Activated B cell treated with CpG ODN at 0.5 μM for 24 hours (primary cell): Measurements from ENCODE around the gene ETV6. TPM values are rescaled to one million over a fixed set of nuclear protein-coding genes. Genes with fewer than 3 reads are reported as not detected.

Experiments
- ATAC-seq: fragments of 200-7000 bp; cut with Tn5 transposase; one replicate; pipeline ENCODE4 v1.10.0; 2021; ENCODE audit warnings: low read depth, mild to moderate bottlenecking, moderate library complexity
- CTCF ChIA-PET: fragments of 350-600 bp; sonication (Branson Sonifier 250); formaldehyde crosslinking; loops from one replicate; lab custom pipeline; 2021; ENCODE audit warnings: antibody characterized with exemption; lab: Charles Lee
- POLR2A ChIA-PET: fragments of 350-600 bp; sonication (Branson Sonifier 250); formaldehyde crosslinking; loops from one replicate; lab custom pipeline; 2021; ENCODE audit warnings: antibody characterized with exemption; lab: Charles Lee
- DNase-seq: peaks from one replicate; pipeline ENCODE4 v3.0.0; 2022
- H3K27ac Mint-ChIP-seq: one replicate; pipeline ENCODE4 v1.8.0; 2020; ENCODE audit warnings: mixed read lengths
- H3K27me3 Mint-ChIP-seq: one replicate; pipeline ENCODE4 v1.8.0; 2021; ENCODE audit warnings: mixed read lengths
- H3K36me3 Mint-ChIP-seq: one replicate; pipeline ENCODE4 v1.8.0; 2021; ENCODE audit warnings: low read depth, mixed read lengths
- H3K4me1 Mint-ChIP-seq: one replicate; pipeline ENCODE4 v1.8.0; 2021; ENCODE audit warnings: mixed read lengths
- H3K4me3 Mint-ChIP-seq: one replicate; pipeline ENCODE4 v1.8.0; 2020; ENCODE audit warnings: mild to moderate bottlenecking, mixed read lengths
- H3K9me3 Mint-ChIP-seq: one replicate; pipeline ENCODE4 v1.8.0; 2020; ENCODE audit warnings: mixed read lengths
- intact Hi-C: fragments of 100-400 bp; cut with micrococcal nuclease; formaldehyde crosslinking; loops from one replicate; pipeline ENCODE4 v1.15.1; 2024
- total RNA-seq: library from RNA; stranded (reverse); gene quantifications from 2 replicates; pipeline ENCODE4 v1.2.3, GENCODE V29; 2022
- TF ChIP-seq, protein P1 (sequence below): fragments of 200-600 bp; IDR thresholded peaks from one replicate; pipeline ENCODE4 v1.8.0; 2022; ENCODE audit warnings: antibody characterized with exemption, mild to moderate bottlenecking

Gene ETV6
- total RNA-seq, 1 donor from 2014 or later, result 130 TPM

GRCh38 chr12:11897923-11898322 lies 248.4 kb downstream of the ETV6 start:
- intact Hi-C loops, result loop anchor here (10.0 kb wide), 1 partner anchor 107 kb away; no protein-coding TSS in a partner anchor
- DNase-seq, result no peak
- Mint-ChIP-seq H3K27me3 (no peaks in the 10 kb centered on the region), H3K4me3 (no peak overlapping the region), H3K36me3 (peaks cover 13% of the 10 kb centered on the region), H3K4me1 (peaks cover 32% of the 10 kb centered on the region), H3K9me3 (no peaks in the 10 kb centered on the region), H3K27ac (no peak overlapping the region)
- ChIA-PET POLR2A (interaction anchor here (0.6 kb wide), 1 partner anchor 66 kb away, joined by 7 read pairs; no protein-coding TSS in a partner anchor), CTCF (no interaction called here)
- no peak for ATAC-seq
- TF ChIP-seq, protein P1, sequence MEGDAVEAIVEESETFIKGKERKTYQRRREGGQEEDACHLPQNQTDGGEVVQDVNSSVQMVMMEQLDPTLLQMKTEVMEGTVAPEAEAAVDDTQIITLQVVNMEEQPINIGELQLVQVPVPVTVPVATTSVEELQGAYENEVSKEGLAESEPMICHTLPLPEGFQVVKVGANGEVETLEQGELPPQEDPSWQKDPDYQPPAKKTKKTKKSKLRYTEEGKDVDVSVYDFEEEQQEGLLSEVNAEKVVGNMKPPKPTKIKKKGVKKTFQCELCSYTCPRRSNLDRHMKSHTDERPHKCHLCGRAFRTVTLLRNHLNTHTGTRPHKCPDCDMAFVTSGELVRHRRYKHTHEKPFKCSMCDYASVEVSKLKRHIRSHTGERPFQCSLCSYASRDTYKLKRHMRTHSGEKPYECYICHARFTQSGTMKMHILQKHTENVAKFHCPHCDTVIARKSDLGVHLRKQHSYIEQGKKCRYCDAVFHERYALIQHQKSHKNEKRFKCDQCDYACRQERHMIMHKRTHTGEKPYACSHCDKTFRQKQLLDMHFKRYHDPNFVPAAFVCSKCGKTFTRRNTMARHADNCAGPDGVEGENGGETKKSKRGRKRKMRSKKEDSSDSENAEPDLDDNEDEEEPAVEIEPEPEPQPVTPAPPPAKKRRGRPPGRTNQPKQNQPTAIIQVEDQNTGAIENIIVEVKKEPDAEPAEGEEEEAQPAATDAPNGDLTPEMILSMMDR, result no peak

DNA sequence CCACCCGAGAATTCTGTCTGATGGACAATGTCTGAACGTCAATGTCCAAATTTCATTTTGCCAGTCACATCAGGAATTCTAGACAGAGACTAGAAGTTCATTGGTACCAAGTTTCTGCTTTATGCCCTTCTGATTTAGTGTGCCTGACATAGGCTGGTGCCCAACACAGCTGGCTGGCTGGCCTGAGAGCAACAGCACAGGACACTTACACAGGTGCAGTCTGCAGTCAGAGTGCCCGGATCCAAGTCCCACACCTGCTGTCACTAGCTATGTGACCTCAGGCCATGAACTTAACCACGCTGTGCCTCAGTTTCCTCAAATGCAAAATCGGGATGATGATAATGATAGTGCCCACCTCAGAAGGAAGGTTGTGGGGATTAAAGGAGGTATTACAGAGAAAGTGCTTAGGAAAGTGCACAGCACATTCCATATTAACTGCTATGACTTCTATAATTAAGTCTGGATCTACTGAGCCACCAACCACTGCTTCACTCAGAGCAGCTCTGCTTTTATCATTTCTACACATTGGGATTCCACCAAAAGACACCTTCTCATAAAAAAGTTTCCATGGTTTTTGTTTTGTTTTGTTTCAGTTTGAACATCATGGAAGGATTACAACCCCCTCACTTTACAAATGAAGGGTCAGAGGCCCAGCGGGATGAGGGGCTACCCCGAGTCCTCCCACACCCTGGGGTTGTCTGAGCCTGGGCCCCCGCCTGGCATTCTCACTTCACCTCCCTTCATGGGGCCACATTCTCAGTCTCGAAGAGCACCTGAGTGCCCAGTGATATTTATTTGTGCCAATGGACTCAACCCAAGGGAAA lies 252.4 kb downstream of the ETV6 start:
- ChIA-PET CTCF (no interaction called here), POLR2A (interaction anchor here (0.6 kb wide), 1 partner anchor 23 kb away, joined by 5 read pairs; no protein-coding TSS in a partner anchor)
- H3K4me1 Mint-ChIP-seq, result peaks cover 13% of the 10 kb centered on the region
- H3K27ac Mint-ChIP-seq, result no peak overlapping the region
- H3K27me3 Mint-ChIP-seq, result no peaks in the 10 kb centered on the region
- intact Hi-C loops, result no loop called here
- TF ChIP-seq, protein P1, result no peak
- DNase-seq, result no peak
- H3K4me3 Mint-ChIP-seq, result no peak overlapping the region
- H3K9me3 Mint-ChIP-seq, result peaks cover 3% of the 10 kb centered on the region
- no peaks in the 10 kb centered on the region for H3K36me3 Mint-ChIP-seq
- ATAC-seq, result no peak

GRCh38 chr12:11902525-11902875 lies 253.0 kb downstream of the ETV6 start:
- no peak overlapping the region for H3K4me3 Mint-ChIP-seq
- ChIA-PET POLR2A (interaction anchor here (0.6 kb wide), 1 partner anchor 23 kb away, joined by 5 read pairs; no protein-coding TSS in a partner anchor), CTCF (no interaction called here)
- DNase-seq, result no peak
- H3K9me3 Mint-ChIP-seq, result peaks cover 5% of the 10 kb centered on the region
- H3K27me3 Mint-ChIP-seq, result no peaks in the 10 kb centered on the region
- intact Hi-C loops, result no loop called here
- no peak overlapping the region for H3K27ac Mint-ChIP-seq
- TF ChIP-seq, protein P1, result no peak
- peaks cover 11% of the 10 kb centered on the region for H3K4me1 Mint-ChIP-seq
- H3K36me3 Mint-ChIP-seq, result no peaks in the 10 kb centered on the region
- ATAC-seq, result no peak

- POLR2A ChIA-PET, result interaction anchor here (0.6 kb wide), 1 partner anchor 84 kb away, joined by 3 read pairs; no protein-coding TSS in a partner anchor
- CTCF ChIA-PET, result no interaction called here
- no peak overlapping the region for H3K27ac Mint-ChIP-seq
- no peaks in the 10 kb centered on the region for H3K36me3 Mint-ChIP-seq
- intact Hi-C loops, result no loop called here
- no peak overlapping the region for H3K4me3 Mint-ChIP-seq
- H3K27me3 Mint-ChIP-seq, result no peaks in the 10 kb centered on the region
- peaks cover 5% of the 10 kb centered on the region for H3K9me3 Mint-ChIP-seq
- ATAC-seq (no peak), DNase-seq (no peak)
- peaks cover 11% of the 10 kb centered on the region for H3K4me1 Mint-ChIP-seq
- TF ChIP-seq, protein P1, result no peak
Measured at GRCh38 chr12:11904124-11904523, 254.7 kb downstream of the ETV6 start.

GRCh38 chr12:11905534-11905933 lies 256.1 kb downstream of the ETV6 start:
- intact Hi-C loops, result no loop called here
- peaks cover 11% of the 10 kb centered on the region for H3K4me1 Mint-ChIP-seq
- CTCF ChIA-PET, result no interaction called here
- H3K27ac Mint-ChIP-seq, result no peak overlapping the region
- TF ChIP-seq, protein P1, result no peak
- POLR2A ChIA-PET, result no interaction called here
- H3K27me3 Mint-ChIP-seq, result no peaks in the 10 kb centered on the region
- no peak overlapping the region for H3K4me3 Mint-ChIP-seq
- peaks cover 7% of the 10 kb centered on the region for H3K9me3 Mint-ChIP-seq
- H3K36me3 Mint-ChIP-seq, result no peaks in the 10 kb centered on the region
- ATAC-seq (no peak), DNase-seq (no peak)
